ENCODE data around the gene DDIT3.

DNA sequence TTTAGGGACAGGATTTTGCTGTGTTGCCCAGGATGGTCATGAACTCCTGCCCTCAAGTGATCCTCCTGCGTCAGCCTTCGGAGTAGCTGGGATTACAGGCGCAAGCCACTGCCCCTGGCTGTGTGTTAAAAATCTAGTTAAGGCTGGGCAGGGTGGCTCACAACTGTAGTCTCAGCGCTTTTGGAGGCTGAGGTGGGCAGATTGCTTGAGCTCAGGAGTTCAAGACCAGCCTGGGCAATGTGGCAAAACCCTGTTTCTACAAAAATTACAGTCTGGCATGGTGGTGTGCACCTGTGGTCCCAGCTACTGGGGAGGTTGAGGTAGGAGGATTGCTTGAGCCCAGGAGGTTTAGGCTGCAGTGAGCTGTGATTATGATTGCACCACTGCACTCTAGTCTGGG lies 9.2 kb downstream of the DDIT3 start:
- TF ChIP-seq, protein P1, sequence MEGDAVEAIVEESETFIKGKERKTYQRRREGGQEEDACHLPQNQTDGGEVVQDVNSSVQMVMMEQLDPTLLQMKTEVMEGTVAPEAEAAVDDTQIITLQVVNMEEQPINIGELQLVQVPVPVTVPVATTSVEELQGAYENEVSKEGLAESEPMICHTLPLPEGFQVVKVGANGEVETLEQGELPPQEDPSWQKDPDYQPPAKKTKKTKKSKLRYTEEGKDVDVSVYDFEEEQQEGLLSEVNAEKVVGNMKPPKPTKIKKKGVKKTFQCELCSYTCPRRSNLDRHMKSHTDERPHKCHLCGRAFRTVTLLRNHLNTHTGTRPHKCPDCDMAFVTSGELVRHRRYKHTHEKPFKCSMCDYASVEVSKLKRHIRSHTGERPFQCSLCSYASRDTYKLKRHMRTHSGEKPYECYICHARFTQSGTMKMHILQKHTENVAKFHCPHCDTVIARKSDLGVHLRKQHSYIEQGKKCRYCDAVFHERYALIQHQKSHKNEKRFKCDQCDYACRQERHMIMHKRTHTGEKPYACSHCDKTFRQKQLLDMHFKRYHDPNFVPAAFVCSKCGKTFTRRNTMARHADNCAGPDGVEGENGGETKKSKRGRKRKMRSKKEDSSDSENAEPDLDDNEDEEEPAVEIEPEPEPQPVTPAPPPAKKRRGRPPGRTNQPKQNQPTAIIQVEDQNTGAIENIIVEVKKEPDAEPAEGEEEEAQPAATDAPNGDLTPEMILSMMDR (IDR thresholded peaks at IDR 0.05): no peak
- no peak for TF ChIP-seq POLR2A (IDR thresholded peaks at IDR 0.05)
